Panc1 (cell line): ENCODE data around the gene PRKG1.

Experiments
- POLR2AphosphoS5 ChIP-seq: IDR thresholded peaks from 2 replicates; pipeline ENCODE4 v1.6.1; 2012; ENCODE audit warnings: mild to moderate bottlenecking, low read depth, low read length, moderate library complexity
- TCF7L2 ChIP-seq: IDR thresholded peaks from 2 replicates; pipeline ENCODE4 v1.6.1; 2011; ENCODE audit warnings: mild to moderate bottlenecking, low read depth, low read length, inconsistent platforms
- TF ChIP-seq, protein P1 (sequence below): fragments of 450-650 bp; IDR thresholded peaks from 2 replicates; pipeline ENCODE4 v1.5.1; 2017; ENCODE audit warnings: mild to moderate bottlenecking
- TF ChIP-seq, protein P2 (sequence below), 2 experiments: IDR thresholded peaks; 2 replicates each; pipeline ENCODE4 v1.6.1; 2011 to 2012; ENCODE audit warnings: low read depth in 2 of 2, control low read depth in 1 of 2, low read length in 1 of 2, mild to moderate bottlenecking in 1 of 2, moderate library complexity in 1 of 2; ENCODE audit not compliant: insufficient read depth in 1 of 2

- no peak for TF ChIP-seq POLR2AphosphoS5
- TF ChIP-seq, protein P1, sequence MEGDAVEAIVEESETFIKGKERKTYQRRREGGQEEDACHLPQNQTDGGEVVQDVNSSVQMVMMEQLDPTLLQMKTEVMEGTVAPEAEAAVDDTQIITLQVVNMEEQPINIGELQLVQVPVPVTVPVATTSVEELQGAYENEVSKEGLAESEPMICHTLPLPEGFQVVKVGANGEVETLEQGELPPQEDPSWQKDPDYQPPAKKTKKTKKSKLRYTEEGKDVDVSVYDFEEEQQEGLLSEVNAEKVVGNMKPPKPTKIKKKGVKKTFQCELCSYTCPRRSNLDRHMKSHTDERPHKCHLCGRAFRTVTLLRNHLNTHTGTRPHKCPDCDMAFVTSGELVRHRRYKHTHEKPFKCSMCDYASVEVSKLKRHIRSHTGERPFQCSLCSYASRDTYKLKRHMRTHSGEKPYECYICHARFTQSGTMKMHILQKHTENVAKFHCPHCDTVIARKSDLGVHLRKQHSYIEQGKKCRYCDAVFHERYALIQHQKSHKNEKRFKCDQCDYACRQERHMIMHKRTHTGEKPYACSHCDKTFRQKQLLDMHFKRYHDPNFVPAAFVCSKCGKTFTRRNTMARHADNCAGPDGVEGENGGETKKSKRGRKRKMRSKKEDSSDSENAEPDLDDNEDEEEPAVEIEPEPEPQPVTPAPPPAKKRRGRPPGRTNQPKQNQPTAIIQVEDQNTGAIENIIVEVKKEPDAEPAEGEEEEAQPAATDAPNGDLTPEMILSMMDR, result no peak
- TF ChIP-seq TCF7L2, result no peak
- TF ChIP-seq, protein P2, sequence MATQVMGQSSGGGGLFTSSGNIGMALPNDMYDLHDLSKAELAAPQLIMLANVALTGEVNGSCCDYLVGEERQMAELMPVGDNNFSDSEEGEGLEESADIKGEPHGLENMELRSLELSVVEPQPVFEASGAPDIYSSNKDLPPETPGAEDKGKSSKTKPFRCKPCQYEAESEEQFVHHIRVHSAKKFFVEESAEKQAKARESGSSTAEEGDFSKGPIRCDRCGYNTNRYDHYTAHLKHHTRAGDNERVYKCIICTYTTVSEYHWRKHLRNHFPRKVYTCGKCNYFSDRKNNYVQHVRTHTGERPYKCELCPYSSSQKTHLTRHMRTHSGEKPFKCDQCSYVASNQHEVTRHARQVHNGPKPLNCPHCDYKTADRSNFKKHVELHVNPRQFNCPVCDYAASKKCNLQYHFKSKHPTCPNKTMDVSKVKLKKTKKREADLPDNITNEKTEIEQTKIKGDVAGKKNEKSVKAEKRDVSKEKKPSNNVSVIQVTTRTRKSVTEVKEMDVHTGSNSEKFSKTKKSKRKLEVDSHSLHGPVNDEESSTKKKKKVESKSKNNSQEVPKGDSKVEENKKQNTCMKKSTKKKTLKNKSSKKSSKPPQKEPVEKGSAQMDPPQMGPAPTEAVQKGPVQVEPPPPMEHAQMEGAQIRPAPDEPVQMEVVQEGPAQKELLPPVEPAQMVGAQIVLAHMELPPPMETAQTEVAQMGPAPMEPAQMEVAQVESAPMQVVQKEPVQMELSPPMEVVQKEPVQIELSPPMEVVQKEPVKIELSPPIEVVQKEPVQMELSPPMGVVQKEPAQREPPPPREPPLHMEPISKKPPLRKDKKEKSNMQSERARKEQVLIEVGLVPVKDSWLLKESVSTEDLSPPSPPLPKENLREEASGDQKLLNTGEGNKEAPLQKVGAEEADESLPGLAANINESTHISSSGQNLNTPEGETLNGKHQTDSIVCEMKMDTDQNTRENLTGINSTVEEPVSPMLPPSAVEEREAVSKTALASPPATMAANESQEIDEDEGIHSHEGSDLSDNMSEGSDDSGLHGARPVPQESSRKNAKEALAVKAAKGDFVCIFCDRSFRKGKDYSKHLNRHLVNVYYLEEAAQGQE (IDR thresholded peaks at IDR 0.05; ENCODE audit: insufficient read depth in 1 of 2, low read depth in 2 of 2, low read length in 1 of 2), result no peak
Measured at GRCh38 chr10:51802030-51802429, 727.7 kb downstream of the PRKG1 start.
